ENCODE data around the gene NAPSA. TPM values are rescaled to one million over a fixed set of nuclear protein-coding genes. Genes with fewer than 3 reads are reported as not detected.

NAPSA gene
- total and polyA plus RNA-seq, 2 of the 8 experiments (the other 6 are each of a cell fraction or from before 2014, with no cell fraction given): 0.71 to 0.73 TPM

DNA sequence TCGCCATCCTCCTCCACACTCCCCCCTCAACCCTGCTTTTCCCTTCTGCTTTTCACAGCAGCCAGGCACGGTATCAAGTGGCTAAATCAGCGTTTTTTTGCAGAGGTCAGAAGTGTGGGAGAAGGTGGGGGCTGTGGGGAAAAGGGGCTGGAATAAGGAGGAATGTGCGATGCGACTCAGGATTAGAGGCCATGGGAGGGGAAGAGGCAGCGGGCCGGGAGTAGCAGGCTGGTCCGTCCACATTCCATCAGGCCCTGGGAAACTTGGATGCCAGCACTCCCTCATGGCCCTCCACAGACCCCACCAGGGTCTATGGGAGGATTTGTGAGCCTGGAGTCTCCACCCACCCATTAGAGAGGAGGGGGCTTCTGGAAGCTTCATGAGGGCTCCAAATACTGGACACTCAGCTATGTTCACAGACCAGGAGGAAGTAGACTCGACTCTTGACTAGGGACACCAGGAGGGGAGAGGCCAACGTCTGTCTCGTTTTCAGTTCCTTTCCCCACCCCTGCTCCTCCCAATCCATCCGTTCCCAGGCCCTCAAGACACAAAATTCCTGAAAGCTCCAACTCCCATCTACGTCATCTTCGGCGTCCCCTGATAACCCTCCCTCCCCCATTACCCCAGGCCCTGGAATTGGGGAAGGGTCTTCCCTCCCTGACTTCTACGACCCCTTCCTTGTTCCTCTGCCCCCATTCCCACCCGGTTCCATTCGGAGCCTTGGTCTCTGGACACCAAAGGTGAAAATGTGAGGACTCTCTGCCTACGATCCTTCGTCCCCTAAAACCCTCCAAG lies 33.0 kb downstream of the NAPSA start (continued):
- TF ChIP-seq RNF2 (IDR thresholded peaks at IDR 0.05; ENCODE audit: borderline replicate concordance, low read depth, low read length, missing control alignments, poor library complexity, severe bottlenecking): no peak
- TF ChIP-seq POLR2A (IDR thresholded peaks at IDR 0.05; ENCODE audit: control extremely low read depth in 1 of 2, low read depth in 2 of 2, low read length in 2 of 2): peak in 1 of 2 experiments; percentile 87; a peak in 1 of 3 replicates
- TF ChIP-seq EZH2 (IDR thresholded peaks at IDR 0.05; ENCODE audit: low read depth, low read length, severe bottlenecking): no peak
- no peak for TF ChIP-seq SUZ12 (IDR thresholded peaks at IDR 0.05; ENCODE audit: low read length)
- TF ChIP-seq PHF8 (conservative IDR thresholded peaks at IDR 0.05; ENCODE audit: low read depth, low read length): no peak
- TF ChIP-seq POLR2AphosphoS5 (IDR thresholded peaks at IDR 0.05; ENCODE audit: low read depth, low read length): peak; percentile 50
- peak; percentile 67 for TF ChIP-seq ASH2L (IDR thresholded peaks at IDR 0.05; ENCODE audit: low read length)
- TF ChIP-seq RFX5 (IDR thresholded peaks at IDR 0.05; ENCODE audit: borderline replicate concordance, low read depth, low read length): no peak
- peak; percentile 62 for TF ChIP-seq TAF1 (IDR thresholded peaks at IDR 0.05; ENCODE audit: low read depth, low read length)
- TF ChIP-seq SP1 (IDR thresholded peaks at IDR 0.05; ENCODE audit: low read depth, low read length): peak; percentile 73; the same call in 1 of the 2 replicates
- TF ChIP-seq RBBP5 (IDR thresholded peaks at IDR 0.05; ENCODE audit: borderline replicate concordance, low read depth, low read length): peak; percentile 71
- no peak for TF ChIP-seq CHD1 (IDR thresholded peaks at IDR 0.05; ENCODE audit: low read depth, low read length)
- no peak for TF ChIP-seq CBX8 (IDR thresholded peaks at IDR 0.05; ENCODE audit: borderline replicate concordance, low read depth, low read length)
- TF ChIP-seq YY1 (IDR thresholded peaks at IDR 0.05; ENCODE audit: low read depth, low read length): 0 out of 2 replicates have a peak, but pooled peaks have one; percentile 24
- TF ChIP-seq MAX (IDR thresholded peaks at IDR 0.05): no peak

Data from H1 (cell line).